NCI-H1092 treated with DMSO at 0.1 percent for 48 hours (cell line): Measurements from ENCODE around the gene ATP6V0B.

Experiments
- DNase-seq: peaks from one replicate; lab custom pipeline; 2025; lab: John Stamatoyannopoulos, UW

ATP6V0B gene

GRCh38 chr1:43969746-43970466 is 4.9 kb upstream of the ATP6V0B start, which contains the start of gene DPH2:
Gene DPH2, plus strand, starts transcription at chr1:43970010. Its CDS starts 166 bp downstream, at chr1:43970176.
- DNase-seq = peak; percentile 98

GRCh38 chr1:43970502-43970901 is 4.3 kb upstream of the ATP6V0B start:
- DNase-seq = no peak

GRCh38 chr1:43970911-43971310 is 3.8 kb upstream of the ATP6V0B start:
- DNase-seq = no peak

- no peak for DNase-seq
These were observed 3.3 kb upstream of the ATP6V0B start for GRCh38 chr1:43971336-43971980.

- DNase-seq = no peak
These were observed 748 bp upstream of the ATP6V0B start for GRCh38 chr1:43973981-43974442.

DNA sequence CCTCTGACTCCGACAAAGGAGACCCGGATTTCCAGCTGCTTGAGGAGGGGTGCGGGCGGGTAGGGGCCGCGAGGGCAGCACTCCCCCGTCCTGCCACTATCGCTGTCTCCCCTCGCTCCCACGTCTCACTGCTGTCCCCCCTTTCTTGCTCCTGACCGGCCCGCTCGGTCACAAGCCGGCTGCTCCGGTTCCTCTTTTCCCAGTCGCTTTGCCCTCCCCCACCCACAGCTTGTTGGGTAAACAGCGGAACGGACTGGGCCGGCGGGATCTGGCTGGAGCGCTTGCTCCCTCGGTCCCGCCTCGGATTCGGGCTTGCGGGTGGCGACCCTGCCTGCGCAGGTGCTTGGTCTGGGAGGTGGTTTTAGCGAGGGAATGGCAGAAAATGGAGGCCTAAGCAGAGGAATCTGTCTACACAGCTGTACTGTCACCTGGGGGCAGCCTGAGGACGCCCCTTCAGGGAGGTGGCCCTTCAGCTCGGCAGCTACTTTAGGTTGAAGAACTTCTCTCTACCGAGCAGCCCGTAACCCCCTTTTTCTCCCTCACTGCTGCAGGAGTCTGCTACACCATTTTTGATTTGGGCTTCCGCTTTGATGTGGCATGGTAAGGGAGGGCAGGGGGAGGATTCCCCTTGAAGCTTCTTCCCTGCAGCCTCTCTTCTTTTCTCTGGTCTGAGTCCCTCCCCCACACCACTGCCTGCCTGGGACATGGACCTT is 645 bp downstream of the ATP6V0B start:
- peak; percentile 43 for DNase-seq

- DNase-seq = no peak
These were observed 1.3 kb downstream of the ATP6V0B start for GRCh38 chr1:43976045-43976444.

DNA sequence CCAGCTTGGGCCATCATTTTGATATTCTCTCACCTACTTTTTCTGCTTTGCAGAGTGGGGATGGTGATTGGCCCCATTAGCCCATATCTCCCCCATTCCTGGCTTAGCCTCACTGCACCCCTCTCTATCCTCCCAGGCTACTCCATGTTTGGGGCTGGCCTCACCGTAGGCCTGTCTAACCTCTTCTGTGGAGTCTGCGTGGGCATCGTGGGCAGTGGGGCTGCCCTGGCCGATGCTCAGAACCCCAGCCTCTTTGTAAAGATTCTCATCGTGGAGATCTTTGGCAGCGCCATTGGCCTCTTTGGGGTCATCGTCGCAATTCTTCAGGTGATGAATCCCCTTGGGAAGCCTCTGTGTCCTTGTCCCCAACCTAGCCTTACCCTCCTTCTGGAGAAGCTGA is 2.1 kb downstream of the ATP6V0B start:
- no peak for DNase-seq

DNA sequence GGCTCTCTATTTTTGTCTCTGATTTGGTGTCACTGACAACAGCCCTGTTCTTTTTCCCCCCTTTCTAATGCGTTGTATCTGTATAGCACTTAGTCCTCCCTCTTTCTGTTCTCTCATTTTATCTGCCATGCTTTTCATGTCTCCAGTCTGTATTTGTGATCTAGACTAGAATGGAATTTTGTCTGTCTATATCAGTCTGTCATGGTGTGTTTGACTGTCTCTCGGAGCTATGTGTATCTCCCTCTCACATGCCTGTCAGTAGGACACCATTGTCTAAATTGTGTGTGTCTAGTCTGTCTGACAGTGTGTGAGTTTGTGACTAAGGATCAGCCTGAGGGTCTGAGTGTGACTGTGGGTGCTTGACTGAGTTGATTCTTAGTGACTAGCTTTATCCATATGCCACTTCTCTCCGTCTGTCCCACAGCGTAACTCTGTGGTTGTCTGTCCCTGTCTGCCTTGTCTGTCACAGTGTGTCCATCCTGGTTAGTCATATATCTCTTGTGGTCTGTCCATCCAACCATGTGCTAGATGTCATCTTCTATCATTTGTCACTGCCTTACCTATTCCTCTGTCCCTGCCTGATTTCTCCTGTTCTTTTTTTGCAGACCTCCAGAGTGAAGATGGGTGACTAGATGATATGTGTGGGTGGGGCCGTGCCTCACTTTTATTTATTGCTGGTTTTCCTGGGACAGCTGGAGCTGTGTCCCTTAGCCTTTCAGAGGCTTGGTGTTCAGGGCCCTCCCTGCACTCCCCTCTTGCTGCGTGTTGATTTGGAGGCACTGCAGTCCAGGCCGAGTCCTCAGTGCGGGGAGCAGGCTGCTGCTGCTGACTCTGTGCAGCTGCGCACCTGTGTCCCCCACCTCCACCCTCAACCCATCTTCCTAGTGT is 2.9 kb downstream of the ATP6V0B start:
- no peak for DNase-seq

DNA sequence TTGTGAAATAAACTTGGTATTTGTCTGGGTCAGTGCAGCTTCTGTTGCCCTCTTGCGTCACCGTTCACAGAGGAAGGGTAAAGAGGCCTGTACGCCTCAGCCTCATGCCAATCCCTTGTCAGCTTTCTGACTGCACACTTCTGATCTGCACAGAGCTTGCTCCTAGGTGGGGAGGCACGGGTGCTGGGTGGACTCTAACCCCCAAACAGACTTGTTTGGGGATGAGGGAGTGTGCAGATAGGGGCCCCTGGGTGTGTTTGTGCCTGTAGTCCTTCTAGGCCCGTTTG is 3.4 kb downstream of the ATP6V0B start:
- DNase-seq = no peak

DNA sequence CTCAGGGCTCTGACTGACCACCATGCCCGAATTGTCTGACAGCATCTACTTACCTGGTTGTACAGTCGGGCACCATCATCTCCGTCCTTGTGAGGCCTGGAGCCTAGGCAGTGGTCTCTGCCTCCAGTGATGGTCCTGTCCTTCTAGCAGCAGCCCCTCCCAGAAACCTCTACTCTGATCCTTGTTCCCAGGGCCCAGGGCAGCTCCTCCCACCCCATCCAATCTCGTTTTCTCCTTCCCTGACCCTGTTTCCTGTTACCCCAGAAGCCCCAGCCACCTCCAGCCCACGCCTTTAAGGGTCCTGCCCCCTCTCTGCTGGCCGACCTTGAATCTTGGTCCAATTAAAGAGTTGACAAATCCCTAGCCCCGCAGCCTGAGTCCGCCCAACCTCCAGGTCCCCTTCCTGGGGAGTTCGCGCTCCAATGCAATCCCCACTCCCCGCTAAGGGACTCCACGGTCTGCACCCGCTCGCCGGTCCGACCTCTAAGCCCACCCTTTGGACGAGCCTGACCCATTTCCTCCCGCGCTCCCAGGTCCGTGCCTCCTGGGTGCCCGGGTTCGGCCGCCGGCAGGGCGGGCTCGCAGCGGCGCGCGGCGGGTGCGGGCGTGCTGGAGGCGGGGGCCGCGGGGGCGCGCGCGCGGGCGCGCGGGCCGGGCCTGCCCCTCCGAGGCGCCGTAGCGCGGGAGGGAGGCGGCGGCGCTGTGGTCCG is 3.9 kb downstream of the ATP6V0B start, which contains the start of gene B4GALT2:
TSS of gene B4GALT2 (plus strand) at position 660 of the 710 bp plus-strand sequence. CDS start 1,951 bp downstream, outside the sequence.
- peak; percentile 54 for DNase-seq

DNA sequence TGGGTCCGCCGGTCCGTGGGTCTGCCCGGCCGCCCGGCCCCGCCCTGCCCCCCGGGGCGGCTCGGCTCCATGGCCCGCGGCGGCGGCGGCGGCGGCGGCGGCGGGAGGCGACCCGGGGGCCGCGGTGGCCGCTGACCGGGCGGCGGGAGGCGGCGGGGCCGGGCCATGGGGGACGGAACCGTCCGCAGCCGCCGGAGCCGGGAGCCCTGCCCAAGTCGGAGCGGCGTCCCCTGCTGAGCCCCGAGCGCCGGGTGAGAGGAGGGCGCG is 4.4 kb downstream of the ATP6V0B start:
- no peak for DNase-seq

GRCh38 chr1:43979528-43980254 is 4.9 kb downstream of the ATP6V0B start:
- peak; percentile 46 for DNase-seq

DNA sequence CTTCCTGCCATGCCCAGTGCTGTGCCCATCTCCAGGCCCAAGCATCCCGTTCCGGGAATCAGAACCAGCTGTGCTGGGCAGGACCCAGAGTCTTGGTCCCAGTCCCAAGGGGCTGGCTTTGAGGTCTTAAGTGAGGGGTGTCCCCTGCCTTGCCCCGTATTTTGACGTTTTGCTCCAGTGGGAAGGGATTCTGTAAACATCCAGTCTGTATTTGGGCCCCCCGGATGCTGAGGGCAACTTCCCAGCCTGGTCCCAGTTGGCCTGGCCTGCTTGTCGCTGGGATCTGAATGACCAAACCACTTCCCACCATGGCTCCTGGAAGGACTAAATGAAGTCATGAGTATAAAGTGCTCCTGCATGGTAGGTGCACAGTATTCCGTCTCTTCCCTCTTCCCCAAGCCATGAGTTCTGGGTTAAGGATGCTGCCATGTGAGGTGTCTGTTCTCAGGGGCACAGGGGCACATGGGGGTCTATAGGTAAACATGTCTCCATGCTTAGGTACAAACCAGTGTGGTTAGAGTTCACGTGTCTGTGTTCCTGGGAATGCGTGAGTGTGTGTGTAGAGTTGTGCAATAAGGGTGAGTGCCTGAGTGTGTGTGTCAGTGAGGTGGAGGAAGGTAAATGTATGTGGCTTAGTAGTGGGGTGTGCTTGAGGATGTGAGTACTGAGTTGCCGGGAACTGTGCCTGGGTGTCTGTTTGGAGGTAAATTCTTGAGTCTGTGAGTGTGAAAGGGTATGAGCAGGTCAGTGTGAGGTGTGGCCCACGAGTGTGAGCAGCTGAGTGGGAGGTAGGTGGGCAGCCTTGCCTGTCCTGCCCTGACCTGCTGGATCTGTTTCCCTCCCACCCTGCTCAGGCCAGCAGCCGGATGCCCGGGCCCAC is 5.7 kb downstream of the ATP6V0B start:
- DNase-seq = no peak

GRCh38 chr1:43981135-43981491 is 6.4 kb downstream of the ATP6V0B start:
- no peak for DNase-seq

DNA sequence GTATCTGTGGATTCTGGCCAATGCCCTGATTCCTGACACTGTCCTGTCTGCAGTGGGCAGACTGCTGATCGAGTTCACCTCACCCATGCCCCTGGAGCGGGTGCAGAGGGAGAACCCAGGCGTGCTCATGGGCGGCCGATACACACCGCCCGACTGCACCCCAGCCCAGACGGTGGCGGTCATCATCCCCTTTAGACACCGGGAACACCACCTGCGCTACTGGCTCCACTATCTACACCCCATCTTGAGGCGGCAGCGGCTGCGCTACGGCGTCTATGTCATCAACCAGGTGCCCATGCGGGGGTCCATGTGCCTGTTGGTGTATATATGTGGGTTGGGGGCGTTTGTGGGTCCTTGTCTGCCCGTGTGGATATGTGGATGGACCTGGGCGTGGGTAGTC is 6.9 kb downstream of the ATP6V0B start:
- no peak for DNase-seq

GRCh38 chr1:43982241-43982640 is 7.5 kb downstream of the ATP6V0B start:
- no peak for DNase-seq

DNA sequence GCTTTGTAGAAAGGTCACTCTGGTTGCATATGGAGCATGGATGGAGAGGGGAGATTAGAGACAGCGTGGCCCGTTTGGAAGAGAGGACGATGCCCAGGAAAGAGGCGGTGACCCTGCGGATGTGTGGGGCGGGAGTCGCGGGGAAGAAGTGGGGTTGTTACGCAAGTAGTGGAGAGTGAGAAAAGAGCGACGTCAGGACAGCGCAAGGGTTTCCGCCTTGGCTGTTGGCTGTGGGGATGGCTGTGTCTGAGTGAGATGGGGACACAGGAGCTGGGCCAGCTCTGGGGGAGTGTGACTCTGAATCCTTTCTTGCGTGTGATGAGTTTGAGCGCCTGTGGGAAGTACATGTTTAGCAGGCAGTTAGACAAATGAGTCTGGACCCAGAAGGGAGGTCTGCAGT is 8.0 kb downstream of the ATP6V0B start:
- no peak for DNase-seq

GRCh38 chr1:43983253-43983899 is 8.6 kb downstream of the ATP6V0B start:
- DNase-seq = no peak
